WTC11 (cell line): Measurements from ENCODE around the gene BCAS2. TPM values are rescaled to one million over a fixed set of nuclear protein-coding genes. Genes with fewer than 3 reads are reported as not detected.

ENCODE experiments used
- ATAC-seq: fragments of 200-7000 bp; cut with Tn5 transposase; 2 replicates; pipeline ENCODE4 v1.10.0; 2021; ENCODE audit warnings: mild to moderate bottlenecking, moderate library complexity
- CTCF ChIA-PET: fragments of 300-600 bp; sonication (Branson Sonifier 250); formaldehyde crosslinking; loops from one replicate; lab custom pipeline; 2021; ENCODE audit warnings: antibody characterized with exemption; lab: Charles Lee
- POLR2A ChIA-PET: fragments of 350-600 bp; sonication (Branson Sonifier 250); formaldehyde crosslinking; loops from one replicate; lab custom pipeline; 2021; ENCODE audit warnings: antibody characterized with exemption; lab: Charles Lee
- DNase-seq: peaks from one replicate; pipeline ENCODE4 v3.0.0; 2021; ENCODE audit warnings: low spot score
- H3K27ac Mint-ChIP-seq: 2 replicates; pipeline ENCODE4 v1.8.0; 2021; ENCODE audit warnings: mixed read lengths
- H3K27me3 Mint-ChIP-seq: 2 replicates; pipeline ENCODE4 v1.8.0; 2021; ENCODE audit warnings: low read depth, mild to moderate bottlenecking, moderate library complexity, mixed read lengths
- H3K36me3 Mint-ChIP-seq: 2 replicates; pipeline ENCODE4 v1.8.0; 2021; ENCODE audit warnings: mixed read lengths
- H3K4me1 Mint-ChIP-seq: 2 replicates; pipeline ENCODE4 v1.8.0; 2022; ENCODE audit warnings: mixed read lengths
- H3K4me3 Mint-ChIP-seq: 2 replicates; pipeline ENCODE4 v1.8.0; 2021; ENCODE audit warnings: mild to moderate bottlenecking, moderate library complexity, mixed read lengths
- H3K9me3 Mint-ChIP-seq: 2 replicates; pipeline ENCODE4 v1.8.0; 2021; ENCODE audit warnings: mixed read lengths
- EMX1 ChIP-seq: fragments of 250-450 bp; sonication (Bioruptor Pico); IDR thresholded peaks from 2 replicates; pipeline ENCODE4 v1.8.0; 2021; ENCODE audit warnings: mild to moderate bottlenecking
- GRHL2 ChIP-seq: fragments of 250-450 bp; sonication (Bioruptor Pico); IDR thresholded peaks from 2 replicates; pipeline ENCODE4 v1.8.0; 2022; ENCODE audit warnings: mild to moderate bottlenecking, moderate library complexity; ENCODE audit not compliant: insufficient replicate concordance, severe bottlenecking
- JAZF1 ChIP-seq: fragments of 250-450 bp; sonication (Bioruptor Pico); IDR thresholded peaks from 2 replicates; pipeline ENCODE4 v1.9.0; 2021; ENCODE audit warnings: moderate library complexity, mild to moderate bottlenecking, inconsistent platforms
- PRRX2 ChIP-seq: fragments of 250-450 bp; sonication (Bioruptor Pico); IDR thresholded peaks from 2 replicates; pipeline ENCODE4 v1.8.0; 2021; ENCODE audit warnings: mild to moderate bottlenecking
- SMAD4 ChIP-seq: sonication (generic); formaldehyde crosslinking; IDR thresholded peaks from 2 replicates; pipeline ENCODE4 v1.8.0; 2022; ENCODE audit warnings: mild to moderate bottlenecking, missing genetic modification reagents
- ZNF317 ChIP-seq: sonication (generic); formaldehyde crosslinking; IDR thresholded peaks from 2 replicates; pipeline ENCODE4 v1.8.1; 2023; ENCODE audit warnings: low read depth, mild to moderate bottlenecking, moderate library complexity, missing genetic modification reagents, borderline replicate concordance
- ZNF423 ChIP-seq: fragments of 250-450 bp; sonication (Bioruptor Pico); IDR thresholded peaks from 2 replicates; pipeline ENCODE4 v2.1.2; 2022; ENCODE audit warnings: mild to moderate bottlenecking, moderate library complexity
- total RNA-seq: library from RNA; stranded (reverse); gene quantifications from 3 replicates; pipeline ENCODE4 v1.2.3, GENCODE V29; 2021
- TF ChIP-seq, protein P1 (sequence below): fragments of 250-450 bp; sonication (Bioruptor Pico); conservative IDR thresholded peaks from 2 replicates; pipeline ENCODE4 v1.9.0; 2021; ENCODE audit warnings: mild to moderate bottlenecking
- TF ChIP-seq, protein P2 (sequence below): sonication (generic); formaldehyde crosslinking; IDR thresholded peaks from 2 replicates; pipeline ENCODE4 v1.8.1; 2023; ENCODE audit warnings: mild to moderate bottlenecking, moderate library complexity, missing genetic modification reagents
- TF ChIP-seq, protein P3 (sequence below): sonication (generic); formaldehyde crosslinking; IDR thresholded peaks from 2 replicates; pipeline ENCODE4 v1.8.0; 2022; ENCODE audit warnings: missing genetic modification reagents
- TF ChIP-seq, protein P4 (sequence below): fragments of 250-450 bp; sonication (Bioruptor Pico); IDR thresholded peaks from 2 replicates; pipeline ENCODE4 v1.9.0; 2021; ENCODE audit warnings: mild to moderate bottlenecking
- TF ChIP-seq, protein P5 (sequence below): sonication (generic); formaldehyde crosslinking; IDR thresholded peaks from 2 replicates; pipeline ENCODE4 v1.8.1; 2022; ENCODE audit warnings: low read depth, missing genetic modification reagents, borderline replicate concordance
- TF ChIP-seq, protein P6 (sequence below): sonication (generic); formaldehyde crosslinking; IDR thresholded peaks from 2 replicates; pipeline ENCODE4 v1.8.0; 2022; ENCODE audit warnings: mild to moderate bottlenecking, missing genetic modification reagents
- TF ChIP-seq, protein P7 (sequence below): sonication (generic); formaldehyde crosslinking; conservative IDR thresholded peaks from 2 replicates; pipeline ENCODE4 v1.8.1; 2023; ENCODE audit warnings: mild to moderate bottlenecking, low read depth, missing genetic modification reagents, moderate library complexity
- TF ChIP-seq, protein P8 (sequence below): sonication (generic); formaldehyde crosslinking; IDR thresholded peaks from 2 replicates; pipeline ENCODE4 v1.8.1; 2023; ENCODE audit warnings: mild to moderate bottlenecking, missing genetic modification reagents, moderate library complexity
- TF ChIP-seq, protein P9 (sequence below): sonication (generic); formaldehyde crosslinking; IDR thresholded peaks from 2 replicates; pipeline ENCODE4 v1.8.0; 2022; ENCODE audit warnings: mild to moderate bottlenecking, missing genetic modification reagents
- TF ChIP-seq, protein P10 (sequence below): sonication (generic); formaldehyde crosslinking; IDR thresholded peaks from 2 replicates; pipeline ENCODE4 v1.8.0; 2023; ENCODE audit warnings: missing genetic modification reagents

Gene BCAS2
- total RNA-seq, 1 experiment from 2014 or later: 39.0 TPM

DNA sequence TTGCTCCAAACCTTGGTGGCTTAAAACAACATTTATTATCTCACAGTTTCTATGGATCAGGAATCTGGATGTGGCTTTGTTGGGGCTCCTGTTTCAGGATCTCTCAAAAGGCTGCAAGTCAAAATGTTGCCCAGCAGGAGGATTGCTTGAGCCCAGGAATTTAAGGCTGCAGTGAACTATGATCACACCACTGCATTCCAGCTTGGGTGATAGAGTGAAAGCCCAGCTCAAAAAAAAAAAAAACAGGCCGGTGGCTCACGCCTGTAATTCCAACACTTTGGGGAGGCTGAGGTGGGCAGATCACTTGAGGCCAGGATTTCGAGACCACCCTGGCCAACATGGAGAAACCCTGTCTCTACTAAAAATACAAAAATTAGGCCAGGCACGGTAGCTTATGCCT lies 30.0 kb downstream of the BCAS2 start:
- H3K9me3 Mint-ChIP-seq: no peaks in the 10 kb centered on the region
- H3K4me3 Mint-ChIP-seq: no peak overlapping the region
- ATAC-seq: peak; percentile 47
- H3K4me1 Mint-ChIP-seq: no peaks in the 10 kb centered on the region
- POLR2A ChIA-PET: no interaction called here
- CTCF ChIA-PET: interaction anchor here (1.0 kb wide), 1 partner anchor 100 kb away, joined by 3 read pairs; no protein-coding TSS in a partner anchor
- TF ChIP-seq, protein P1, sequence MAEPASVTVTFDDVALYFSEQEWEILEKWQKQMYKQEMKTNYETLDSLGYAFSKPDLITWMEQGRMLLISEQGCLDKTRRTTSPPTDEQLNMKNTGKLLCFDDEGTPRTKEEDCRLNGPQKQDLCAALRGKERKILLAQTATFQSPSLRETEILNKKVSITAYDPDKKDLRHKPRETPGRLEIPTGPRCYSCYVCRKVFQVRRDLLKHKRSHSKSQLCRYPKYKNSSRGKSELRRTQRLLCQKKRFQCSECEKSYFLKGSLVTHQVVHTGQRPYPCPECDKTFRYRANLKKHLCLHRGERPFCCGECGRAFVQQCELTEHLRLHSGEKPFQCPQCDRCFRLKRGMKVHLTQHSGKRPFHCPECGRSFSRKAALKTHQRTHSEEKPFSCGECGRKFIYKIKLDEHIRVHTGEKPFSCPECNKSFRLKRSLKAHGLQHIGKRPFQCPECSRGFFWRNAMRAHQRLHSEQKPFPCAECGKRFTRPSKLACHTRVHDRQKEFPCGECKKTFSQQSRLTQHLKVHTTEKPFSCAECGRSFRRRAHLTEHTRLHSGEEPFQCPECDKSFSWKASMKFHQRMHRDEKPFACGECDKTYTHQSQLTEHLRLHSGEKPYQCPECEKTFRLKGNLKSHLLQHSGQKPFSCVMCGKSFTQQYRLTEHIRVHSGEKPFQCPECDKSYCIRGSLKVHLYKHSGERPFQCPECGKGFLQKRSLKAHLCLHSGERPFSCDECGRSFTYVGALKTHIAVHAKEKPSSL (CRISPR knock-in tag): no peak
- TF ChIP-seq, protein P2, sequence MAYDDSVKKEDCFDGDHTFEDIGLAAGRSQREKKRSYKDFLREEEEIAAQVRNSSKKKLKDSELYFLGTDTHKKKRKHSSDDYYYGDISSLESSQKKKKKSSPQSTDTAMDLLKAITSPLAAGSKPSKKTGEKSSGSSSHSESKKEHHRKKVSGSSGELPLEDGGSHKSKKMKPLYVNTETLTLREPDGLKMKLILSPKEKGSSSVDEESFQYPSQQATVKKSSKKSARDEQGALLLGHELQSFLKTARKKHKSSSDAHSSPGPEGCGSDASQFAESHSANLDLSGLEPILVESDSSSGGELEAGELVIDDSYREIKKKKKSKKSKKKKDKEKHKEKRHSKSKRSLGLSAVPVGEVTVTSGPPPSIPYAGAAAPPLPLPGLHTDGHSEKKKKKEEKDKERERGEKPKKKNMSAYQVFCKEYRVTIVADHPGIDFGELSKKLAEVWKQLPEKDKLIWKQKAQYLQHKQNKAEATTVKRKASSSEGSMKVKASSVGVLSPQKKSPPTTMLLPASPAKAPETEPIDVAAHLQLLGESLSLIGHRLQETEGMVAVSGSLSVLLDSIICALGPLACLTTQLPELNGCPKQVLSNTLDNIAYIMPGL (CRISPR knock-in tag): no peak
- TF ChIP-seq SMAD4 (no peak), GRHL2 (CRISPR knock-in tag) (no peak), EMX1 (CRISPR knock-in tag) (no peak), PRRX2 (CRISPR knock-in tag) (no peak)
- TF ChIP-seq, protein P3, sequence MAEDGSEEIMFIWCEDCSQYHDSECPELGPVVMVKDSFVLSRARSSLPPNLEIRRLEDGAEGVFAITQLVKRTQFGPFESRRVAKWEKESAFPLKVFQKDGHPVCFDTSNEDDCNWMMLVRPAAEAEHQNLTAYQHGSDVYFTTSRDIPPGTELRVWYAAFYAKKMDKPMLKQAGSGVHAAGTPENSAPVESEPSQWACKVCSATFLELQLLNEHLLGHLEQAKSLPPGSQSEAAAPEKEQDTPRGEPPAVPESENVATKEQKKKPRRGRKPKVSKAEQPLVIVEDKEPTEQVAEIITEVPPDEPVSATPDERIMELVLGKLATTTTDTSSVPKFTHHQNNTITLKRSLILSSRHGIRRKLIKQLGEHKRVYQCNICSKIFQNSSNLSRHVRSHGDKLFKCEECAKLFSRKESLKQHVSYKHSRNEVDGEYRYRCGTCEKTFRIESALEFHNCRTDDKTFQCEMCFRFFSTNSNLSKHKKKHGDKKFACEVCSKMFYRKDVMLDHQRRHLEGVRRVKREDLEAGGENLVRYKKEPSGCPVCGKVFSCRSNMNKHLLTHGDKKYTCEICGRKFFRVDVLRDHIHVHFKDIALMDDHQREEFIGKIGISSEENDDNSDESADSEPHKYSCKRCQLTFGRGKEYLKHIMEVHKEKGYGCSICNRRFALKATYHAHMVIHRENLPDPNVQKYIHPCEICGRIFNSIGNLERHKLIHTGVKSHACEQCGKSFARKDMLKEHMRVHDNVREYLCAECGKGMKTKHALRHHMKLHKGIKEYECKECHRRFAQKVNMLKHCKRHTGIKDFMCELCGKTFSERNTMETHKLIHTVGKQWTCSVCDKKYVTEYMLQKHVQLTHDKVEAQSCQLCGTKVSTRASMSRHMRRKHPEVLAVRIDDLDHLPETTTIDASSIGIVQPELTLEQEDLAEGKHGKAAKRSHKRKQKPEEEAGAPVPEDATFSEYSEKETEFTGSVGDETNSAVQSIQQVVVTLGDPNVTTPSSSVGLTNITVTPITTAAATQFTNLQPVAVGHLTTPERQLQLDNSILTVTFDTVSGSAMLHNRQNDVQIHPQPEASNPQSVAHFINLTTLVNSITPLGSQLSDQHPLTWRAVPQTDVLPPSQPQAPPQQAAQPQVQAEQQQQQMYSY: no peak
- TF ChIP-seq, protein P4, sequence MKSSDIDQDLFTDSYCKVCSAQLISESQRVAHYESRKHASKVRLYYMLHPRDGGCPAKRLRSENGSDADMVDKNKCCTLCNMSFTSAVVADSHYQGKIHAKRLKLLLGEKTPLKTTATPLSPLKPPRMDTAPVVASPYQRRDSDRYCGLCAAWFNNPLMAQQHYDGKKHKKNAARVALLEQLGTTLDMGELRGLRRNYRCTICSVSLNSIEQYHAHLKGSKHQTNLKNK: no peak
- TF ChIP-seq, protein P5, sequence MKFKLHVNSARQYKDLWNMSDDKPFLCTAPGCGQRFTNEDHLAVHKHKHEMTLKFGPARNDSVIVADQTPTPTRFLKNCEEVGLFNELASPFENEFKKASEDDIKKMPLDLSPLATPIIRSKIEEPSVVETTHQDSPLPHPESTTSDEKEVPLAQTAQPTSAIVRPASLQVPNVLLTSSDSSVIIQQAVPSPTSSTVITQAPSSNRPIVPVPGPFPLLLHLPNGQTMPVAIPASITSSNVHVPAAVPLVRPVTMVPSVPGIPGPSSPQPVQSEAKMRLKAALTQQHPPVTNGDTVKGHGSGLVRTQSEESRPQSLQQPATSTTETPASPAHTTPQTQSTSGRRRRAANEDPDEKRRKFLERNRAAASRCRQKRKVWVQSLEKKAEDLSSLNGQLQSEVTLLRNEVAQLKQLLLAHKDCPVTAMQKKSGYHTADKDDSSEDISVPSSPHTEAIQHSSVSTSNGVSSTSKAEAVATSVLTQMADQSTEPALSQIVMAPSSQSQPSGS (CRISPR knock-in tag): no peak
- TF ChIP-seq, protein P6, sequence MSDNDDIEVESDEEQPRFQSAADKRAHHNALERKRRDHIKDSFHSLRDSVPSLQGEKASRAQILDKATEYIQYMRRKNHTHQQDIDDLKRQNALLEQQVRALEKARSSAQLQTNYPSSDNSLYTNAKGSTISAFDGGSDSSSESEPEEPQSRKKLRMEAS (CRISPR knock-in tag): no peak
- DNase-seq: no peak
- no peaks in the 10 kb centered on the region for H3K36me3 Mint-ChIP-seq
- no peak overlapping the region for H3K27ac Mint-ChIP-seq
- no peaks in the 10 kb centered on the region; the same call in 1 of the 2 replicates for H3K27me3 Mint-ChIP-seq

DNA sequence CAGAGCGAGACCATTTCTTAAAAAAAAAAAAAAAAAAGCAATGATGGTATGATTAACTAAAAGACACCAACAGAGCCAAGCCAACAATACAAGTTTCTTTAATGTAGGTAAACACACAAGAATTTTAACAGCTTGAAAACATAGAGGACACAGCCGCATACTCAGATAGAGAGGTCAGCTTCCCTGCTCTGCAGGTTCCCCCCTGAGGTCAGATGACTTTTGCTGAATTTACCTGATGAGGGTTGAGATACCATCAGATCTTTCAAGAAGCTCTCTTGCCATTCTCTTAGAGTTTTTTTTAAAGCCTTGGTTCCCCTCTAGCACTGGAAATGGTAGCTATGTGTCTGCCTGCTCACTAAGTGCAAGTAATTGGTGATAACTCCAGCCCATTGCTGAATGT lies 31.1 kb downstream of the BCAS2 start:
- ATAC-seq (no peak), DNase-seq (no peak)
- H3K4me3 Mint-ChIP-seq: no peak overlapping the region
- POLR2A ChIA-PET: no interaction called here
- CTCF ChIA-PET: no interaction called here
- H3K9me3 Mint-ChIP-seq: no peaks in the 10 kb centered on the region
- no peaks in the 10 kb centered on the region for H3K4me1 Mint-ChIP-seq
- no peaks in the 10 kb centered on the region; the same call in 1 of the 2 replicates for H3K27me3 Mint-ChIP-seq
- H3K27ac Mint-ChIP-seq: no peak overlapping the region
- no peaks in the 10 kb centered on the region for H3K36me3 Mint-ChIP-seq
- TF ChIP-seq JAZF1 (no peak), ZNF423 (CRISPR knock-in tag) (no peak), ZNF317 (no peak), SMAD4 (no peak)
- TF ChIP-seq, protein P7, sequence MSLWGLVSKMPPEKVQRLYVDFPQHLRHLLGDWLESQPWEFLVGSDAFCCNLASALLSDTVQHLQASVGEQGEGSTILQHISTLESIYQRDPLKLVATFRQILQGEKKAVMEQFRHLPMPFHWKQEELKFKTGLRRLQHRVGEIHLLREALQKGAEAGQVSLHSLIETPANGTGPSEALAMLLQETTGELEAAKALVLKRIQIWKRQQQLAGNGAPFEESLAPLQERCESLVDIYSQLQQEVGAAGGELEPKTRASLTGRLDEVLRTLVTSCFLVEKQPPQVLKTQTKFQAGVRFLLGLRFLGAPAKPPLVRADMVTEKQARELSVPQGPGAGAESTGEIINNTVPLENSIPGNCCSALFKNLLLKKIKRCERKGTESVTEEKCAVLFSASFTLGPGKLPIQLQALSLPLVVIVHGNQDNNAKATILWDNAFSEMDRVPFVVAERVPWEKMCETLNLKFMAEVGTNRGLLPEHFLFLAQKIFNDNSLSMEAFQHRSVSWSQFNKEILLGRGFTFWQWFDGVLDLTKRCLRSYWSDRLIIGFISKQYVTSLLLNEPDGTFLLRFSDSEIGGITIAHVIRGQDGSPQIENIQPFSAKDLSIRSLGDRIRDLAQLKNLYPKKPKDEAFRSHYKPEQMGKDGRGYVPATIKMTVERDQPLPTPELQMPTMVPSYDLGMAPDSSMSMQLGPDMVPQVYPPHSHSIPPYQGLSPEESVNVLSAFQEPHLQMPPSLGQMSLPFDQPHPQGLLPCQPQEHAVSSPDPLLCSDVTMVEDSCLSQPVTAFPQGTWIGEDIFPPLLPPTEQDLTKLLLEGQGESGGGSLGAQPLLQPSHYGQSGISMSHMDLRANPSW (CRISPR knock-in tag): no peak
- TF ChIP-seq, protein P8, sequence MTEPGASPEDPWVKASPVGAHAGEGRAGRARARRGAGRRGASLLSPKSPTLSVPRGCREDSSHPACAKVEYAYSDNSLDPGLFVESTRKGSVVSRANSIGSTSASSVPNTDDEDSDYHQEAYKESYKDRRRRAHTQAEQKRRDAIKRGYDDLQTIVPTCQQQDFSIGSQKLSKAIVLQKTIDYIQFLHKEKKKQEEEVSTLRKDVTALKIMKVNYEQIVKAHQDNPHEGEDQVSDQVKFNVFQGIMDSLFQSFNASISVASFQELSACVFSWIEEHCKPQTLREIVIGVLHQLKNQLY: no peak
- TF ChIP-seq, protein P9, sequence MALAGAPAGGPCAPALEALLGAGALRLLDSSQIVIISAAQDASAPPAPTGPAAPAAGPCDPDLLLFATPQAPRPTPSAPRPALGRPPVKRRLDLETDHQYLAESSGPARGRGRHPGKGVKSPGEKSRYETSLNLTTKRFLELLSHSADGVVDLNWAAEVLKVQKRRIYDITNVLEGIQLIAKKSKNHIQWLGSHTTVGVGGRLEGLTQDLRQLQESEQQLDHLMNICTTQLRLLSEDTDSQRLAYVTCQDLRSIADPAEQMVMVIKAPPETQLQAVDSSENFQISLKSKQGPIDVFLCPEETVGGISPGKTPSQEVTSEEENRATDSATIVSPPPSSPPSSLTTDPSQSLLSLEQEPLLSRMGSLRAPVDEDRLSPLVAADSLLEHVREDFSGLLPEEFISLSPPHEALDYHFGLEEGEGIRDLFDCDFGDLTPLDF (CRISPR knock-in tag): no peak
- TF ChIP-seq, protein P10, sequence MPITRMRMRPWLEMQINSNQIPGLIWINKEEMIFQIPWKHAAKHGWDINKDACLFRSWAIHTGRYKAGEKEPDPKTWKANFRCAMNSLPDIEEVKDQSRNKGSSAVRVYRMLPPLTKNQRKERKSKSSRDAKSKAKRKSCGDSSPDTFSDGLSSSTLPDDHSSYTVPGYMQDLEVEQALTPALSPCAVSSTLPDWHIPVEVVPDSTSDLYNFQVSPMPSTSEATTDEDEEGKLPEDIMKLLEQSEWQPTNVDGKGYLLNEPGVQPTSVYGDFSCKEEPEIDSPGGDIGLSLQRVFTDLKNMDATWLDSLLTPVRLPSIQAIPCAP: no peak
